ENCODE measurements around the gene CFAP410. TPM values are rescaled to one million over a fixed set of nuclear protein-coding genes. Genes with fewer than 3 reads are reported as not detected.
A peak's percentile ranks its signal among the peaks of the same experiment; 100 is the strongest.

Gene CFAP410
- total RNA-seq, 3 donors from 2014 or later (not counting 1 experiment from before 2014, with no cell fraction given), result 43.6 to 47.4 (median 46.7) TPM

GRCh38 chr21:44365967-44366585, 26.9 kb upstream of the CFAP410 start:
- no peaks in the 10 kb centered on the region for H3K9me3 ChIP-seq (ENCODE audit: control insufficient read depth, insufficient read depth, low read length)
- H3K9me3 Mint-ChIP-seq, result peaks cover 0 to 4% of the 10 kb centered on the region in 2 donors
- peaks cover 17 to 27% of the 10 kb centered on the region in 2 donors for H3K4me1 Mint-ChIP-seq
- peaks cover 6% of the 10 kb centered on the region for H3K27me3 ChIP-seq (ENCODE audit: control insufficient read depth, insufficient read depth, low read length)
- no peak overlapping the region for H3K27ac ChIP-seq (ENCODE audit: low read length)
- peaks cover 2% of the 10 kb centered on the region for H3K36me3 ChIP-seq (ENCODE audit: control insufficient read depth, insufficient read depth, low read length)
- H3K4me1 ChIP-seq (ENCODE audit: control insufficient read depth, insufficient read depth, low read length), result no peaks in the 10 kb centered on the region
- DNase-seq (peak in 1 of 2 donors; percentile 10), ATAC-seq (no peak)
- no peak overlapping the region for H3K4me3 ChIP-seq (ENCODE audit: low read length)
- H3K27ac Mint-ChIP-seq, result no peak overlapping the region
- no peak overlapping the region for H3K4me3 Mint-ChIP-seq
- WGBS (ENCODE audit: insufficient coverage), result 93% methylated on average over 22 of the region's 22 CpGs
- TF ChIP-seq CTCF (IDR thresholded peaks at IDR 0.05), result no peak
- intact Hi-C loops (cut with micrococcal nuclease), result no loop called here
- H3K27me3 Mint-ChIP-seq (ENCODE audit: low read depth in 2 of 2), result no peaks in the 10 kb centered on the region
- H3K36me3 Mint-ChIP-seq, result peaks cover 8% of the 10 kb centered on the region

- Histone ChIP-seq H3K4me1 (ENCODE audit: control insufficient read depth, insufficient read depth, low read length) (no peaks in the 10 kb centered on the region), H3K36me3 (ENCODE audit: control insufficient read depth, insufficient read depth, low read length) (peaks cover 2% of the 10 kb centered on the region), H3K27ac (ENCODE audit: low read length) (no peak overlapping the region), H3K27me3 (ENCODE audit: control insufficient read depth, insufficient read depth, low read length) (peaks cover 4% of the 10 kb centered on the region), H3K4me3 (ENCODE audit: low read length) (no peak overlapping the region), H3K9me3 (ENCODE audit: control insufficient read depth, insufficient read depth, low read length) (no peaks in the 10 kb centered on the region)
- peaks cover 8% of the 10 kb centered on the region for H3K36me3 Mint-ChIP-seq
- DNase-seq (peak in 1 of 2 donors; percentile 14), ATAC-seq (no peak)
- H3K4me1 Mint-ChIP-seq, result peaks cover 17 to 32% of the 10 kb centered on the region in 2 donors
- intact Hi-C loops (cut with micrococcal nuclease), result no loop called here
- H3K27me3 Mint-ChIP-seq (ENCODE audit: low read depth in 2 of 2), result no peaks in the 10 kb centered on the region
- H3K9me3 Mint-ChIP-seq, result peaks cover 0 to 4% of the 10 kb centered on the region in 2 donors
- H3K27ac Mint-ChIP-seq, result no peak overlapping the region
- no peak for TF ChIP-seq CTCF (IDR thresholded peaks at IDR 0.05)
- WGBS (ENCODE audit: insufficient coverage), result 95% methylated on average over 15 of the region's 18 CpGs
- H3K4me3 Mint-ChIP-seq, result no peak overlapping the region
Observed at GRCh38 chr21:44365251-44365966, 26.2 kb upstream of the CFAP410 start.

DNA sequence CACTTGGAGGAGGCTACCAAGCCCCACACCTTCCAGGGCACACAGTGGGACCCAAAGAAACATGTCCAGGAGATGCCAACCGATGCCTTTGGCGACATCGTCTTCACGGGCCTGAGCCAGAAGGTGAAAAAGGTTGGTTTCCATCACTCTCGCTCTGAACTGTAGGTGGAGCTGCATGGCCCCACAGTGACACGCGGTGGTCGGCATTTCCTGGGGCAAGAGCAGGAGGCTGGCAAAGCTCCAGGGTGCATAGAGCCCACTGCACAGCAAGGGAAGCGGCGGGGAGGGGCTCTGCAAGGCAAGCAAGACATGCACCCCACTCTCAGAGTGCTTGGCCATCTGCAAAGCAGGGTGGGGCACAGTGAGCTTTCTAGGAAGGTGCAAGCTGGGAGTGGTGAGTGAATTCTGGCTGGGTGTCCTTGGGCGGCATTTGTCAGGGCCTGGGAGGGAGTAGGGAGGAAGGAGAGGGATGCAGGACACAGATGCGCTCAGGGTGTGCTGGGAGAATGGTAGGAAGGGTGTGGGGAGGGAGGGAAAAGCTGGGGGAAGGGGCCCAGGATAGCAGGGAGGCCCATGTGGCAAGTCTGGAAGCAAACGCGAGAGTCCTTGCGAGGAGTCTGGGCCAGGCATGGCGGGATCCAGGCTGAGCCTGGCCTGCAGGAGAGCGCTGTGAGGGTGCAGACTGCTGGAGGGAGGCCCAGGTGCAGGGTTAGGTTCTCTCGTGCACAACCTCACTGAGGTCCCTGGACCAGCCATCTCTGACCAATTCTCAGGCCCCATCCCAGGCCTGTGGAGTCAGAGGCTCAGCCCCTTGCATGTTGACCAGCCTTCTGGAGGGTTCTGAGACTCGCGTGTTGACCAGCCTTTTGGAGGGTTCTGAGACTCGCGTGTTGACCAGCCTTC, 25.2 kb upstream of the CFAP410 start:
- Mint-ChIP-seq H3K27ac (no peak overlapping the region), H3K4me1 (peaks cover 23 to 39% of the 10 kb centered on the region in 2 donors), H3K27me3 (ENCODE audit: low read depth in 2 of 2) (no peaks in the 10 kb centered on the region), H3K9me3 (peaks cover 0 to 4% of the 10 kb centered on the region in 2 donors), H3K4me3 (no peak overlapping the region), H3K36me3 (peaks cover 8% of the 10 kb centered on the region)
- H3K27ac ChIP-seq (ENCODE audit: low read length), result no peak overlapping the region
- ATAC-seq (no peak), DNase-seq (no peak)
- H3K4me3 ChIP-seq (ENCODE audit: low read length), result no peak overlapping the region
- WGBS (ENCODE audit: insufficient coverage), result 83% methylated on average over 20 of the region's 22 CpGs
- peaks cover 4% of the 10 kb centered on the region for H3K27me3 ChIP-seq (ENCODE audit: control insufficient read depth, insufficient read depth, low read length)
- peaks cover 4% of the 10 kb centered on the region for H3K4me1 ChIP-seq (ENCODE audit: control insufficient read depth, insufficient read depth, low read length)
- no peak for TF ChIP-seq CTCF (IDR thresholded peaks at IDR 0.05)
- intact Hi-C loops (cut with micrococcal nuclease), result no loop called here
- H3K9me3 ChIP-seq (ENCODE audit: control insufficient read depth, insufficient read depth, low read length), result no peaks in the 10 kb centered on the region
- peaks cover 2% of the 10 kb centered on the region for H3K36me3 ChIP-seq (ENCODE audit: control insufficient read depth, insufficient read depth, low read length)
